GM21529 (cell line): ENCODE results near the gene TMEM80.
A peak's percentile ranks its signal among the peaks of the same experiment; 100 is the strongest.
"Not testable (repeated sequence)": the region's sequence is repeated elsewhere in the genome, so short reads cannot be mapped to it uniquely, and the experiment has no call there.

Experiments
- ATAC-seq: cut with Tn5 transposase; IDR thresholded peaks from one replicate; pipeline ENCODE4 v1.9.1; 2021; ENCODE audit not compliant: unreplicated experiment

Gene TMEM80

GRCh38 chr11:695538-696248 lies at the start of gene TMEM80:
TMEM80 (plus strand) TSS chr11:695816; CDS start chr11:695828, 12 bp downstream.
- peak; percentile 64 for ATAC-seq

DNA sequence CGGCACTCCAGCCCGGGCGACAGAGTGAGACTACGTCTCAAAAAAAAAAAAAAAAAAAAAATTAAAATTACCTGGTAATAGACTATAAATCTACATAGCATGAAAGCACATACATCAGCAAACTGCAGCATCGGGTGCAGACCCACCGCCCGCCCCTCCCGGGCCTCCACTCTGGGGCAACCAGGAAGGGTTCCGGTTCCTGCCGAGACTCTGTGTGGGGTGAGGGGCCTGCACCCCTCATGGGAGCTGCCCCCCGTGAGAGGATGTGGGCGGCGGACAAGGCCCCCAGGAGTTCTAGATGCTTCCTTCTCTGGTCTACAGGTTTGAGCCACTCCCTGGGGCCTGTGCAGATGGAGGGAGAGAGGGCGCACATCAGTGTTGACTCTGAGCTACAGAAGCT lies 49.4 kb upstream of the TMEM80 start:
- no peak for ATAC-seq

- not testable (repeated sequence) for ATAC-seq
Measured at GRCh38 chr11:647672-648158, 47.9 kb upstream of the TMEM80 start.

DNA sequence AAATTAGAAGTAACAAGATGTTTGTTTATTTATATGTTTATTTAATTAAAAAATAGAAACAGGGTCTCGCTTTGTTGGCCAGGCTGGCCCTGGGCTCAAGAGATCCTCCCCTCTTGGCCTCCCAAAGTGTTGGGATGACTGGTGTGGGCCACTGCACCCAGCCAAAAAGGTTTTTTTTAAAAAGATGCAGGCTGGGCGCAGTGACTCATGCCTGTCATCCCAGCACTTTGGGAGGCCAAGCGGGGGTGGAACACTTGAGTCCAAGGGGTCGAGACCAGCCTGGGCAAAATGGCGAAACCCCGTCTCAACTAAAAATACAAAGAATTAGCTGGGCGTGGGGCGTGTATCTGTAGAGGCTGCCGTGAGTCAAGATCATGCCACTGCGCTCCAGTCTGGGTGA lies 45.1 kb upstream of the TMEM80 start:
- ATAC-seq = no peak

DNA sequence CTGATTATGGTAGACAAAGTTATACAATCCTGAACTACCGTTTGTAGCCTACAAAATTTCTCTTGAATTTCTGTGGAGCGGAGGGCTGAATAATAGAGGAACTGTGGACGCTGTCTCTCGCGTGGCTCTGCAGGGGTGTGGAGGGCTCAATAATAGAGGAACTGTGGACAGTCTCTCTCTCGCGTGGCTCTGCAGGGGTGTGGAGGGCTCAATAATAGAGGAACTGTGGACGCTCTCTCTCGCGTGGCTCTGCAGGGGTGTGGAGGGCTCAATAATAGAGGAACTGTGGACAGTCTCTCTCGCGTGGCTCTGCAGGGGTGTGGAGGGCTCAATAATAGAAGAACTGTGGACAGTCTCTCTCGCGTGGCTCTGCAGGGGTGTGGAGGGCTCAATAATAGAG lies 42.5 kb upstream of the TMEM80 start:
- not testable (repeated sequence) for ATAC-seq

- no peak for ATAC-seq
Measured at GRCh38 chr11:653837-654236, 41.8 kb upstream of the TMEM80 start.

GRCh38 chr11:654444-654843 lies 41.2 kb upstream of the TMEM80 start:
- ATAC-seq = not testable (repeated sequence)

- no peak for ATAC-seq
Measured at GRCh38 chr11:655036-655726, 40.4 kb upstream of the TMEM80 start.

GRCh38 chr11:656426-656825 lies 39.2 kb upstream of the TMEM80 start:
- no peak for ATAC-seq

GRCh38 chr11:656866-657265 lies 38.8 kb upstream of the TMEM80 start:
- ATAC-seq = no peak

DNA sequence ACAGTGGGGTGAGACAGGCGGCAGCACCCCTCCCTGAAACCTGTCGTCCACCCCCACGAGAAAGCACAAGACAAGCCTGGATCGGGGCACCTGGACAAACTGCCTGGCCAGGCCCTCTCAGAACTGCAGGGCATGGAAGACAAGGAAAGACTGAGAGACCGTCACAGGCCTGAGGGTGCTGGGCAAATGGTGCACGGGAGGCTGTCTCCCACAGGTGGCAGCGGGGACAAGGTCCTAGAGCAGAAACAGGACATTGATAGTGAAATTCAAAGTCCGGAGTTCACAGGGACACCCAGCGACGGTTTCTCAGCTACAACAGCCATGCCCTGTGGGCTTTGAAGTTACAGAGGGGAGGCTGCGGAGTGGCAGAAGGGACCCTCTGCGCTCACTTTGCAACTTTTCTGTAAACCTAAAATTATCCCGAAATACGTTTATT lies 37.9 kb upstream of the TMEM80 start:
- ATAC-seq = no peak

- no peak for ATAC-seq
Measured at GRCh38 chr11:659532-660085, 36.0 kb upstream of the TMEM80 start.

DNA sequence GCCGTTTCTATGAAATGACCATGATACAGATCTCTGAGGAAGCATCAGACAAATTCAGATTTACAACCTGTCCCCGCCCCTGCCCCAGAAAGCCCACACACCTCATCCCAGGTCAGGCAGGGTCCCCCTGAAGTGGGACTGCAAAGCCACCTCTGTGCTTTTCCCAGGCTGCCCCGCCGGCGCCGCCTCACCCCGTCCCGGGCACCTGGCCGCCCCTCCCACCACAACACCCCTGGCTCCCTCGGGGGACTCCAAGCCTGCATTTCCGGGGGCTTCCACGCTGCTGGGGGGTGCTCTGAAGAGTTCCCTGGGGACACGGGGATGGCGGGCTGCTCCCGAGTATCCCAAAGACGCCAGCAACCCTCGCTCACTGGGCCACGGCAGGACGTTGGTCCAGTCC lies 35.3 kb upstream of the TMEM80 start:
- ATAC-seq = no peak

DNA sequence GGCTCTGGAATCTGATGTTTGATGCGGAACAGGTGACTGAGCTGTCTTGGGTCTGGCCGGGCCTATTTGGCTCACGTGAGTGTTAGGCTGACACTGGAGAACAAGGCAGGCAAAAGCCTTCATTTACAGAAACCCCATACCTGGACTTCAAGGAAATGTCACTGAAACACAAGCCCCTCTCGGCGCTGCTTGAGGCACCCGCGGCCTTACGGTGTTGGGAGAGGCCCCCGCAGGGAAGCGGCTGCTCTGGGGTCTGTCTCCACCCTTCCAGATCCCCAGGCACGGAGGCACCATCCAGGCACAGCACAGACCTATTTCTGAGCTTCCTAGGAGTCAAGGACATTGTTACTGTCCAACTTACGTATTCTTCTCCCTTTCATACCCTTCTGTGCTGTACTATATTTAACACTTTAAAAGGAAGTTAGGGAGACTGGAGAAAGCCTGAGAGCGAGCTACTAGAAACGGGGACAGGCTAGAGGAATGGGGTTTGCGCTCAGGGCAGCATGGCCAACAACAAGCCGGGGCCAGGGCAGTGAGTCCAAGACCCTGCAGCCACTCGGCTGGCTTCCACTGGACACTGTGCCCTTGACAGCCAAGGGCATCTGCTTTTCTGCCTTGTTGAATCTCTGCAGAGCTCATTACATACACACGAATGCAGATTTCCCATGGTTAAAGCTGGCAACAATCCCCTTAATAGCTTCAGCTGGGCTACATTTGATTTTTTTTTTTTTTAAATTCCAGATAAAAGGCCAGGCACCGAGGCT lies 34.8 kb upstream of the TMEM80 start:
- ATAC-seq = no peak

GRCh38 chr11:662689-663274 lies 32.8 kb upstream of the TMEM80 start:
- no peak for ATAC-seq

DNA sequence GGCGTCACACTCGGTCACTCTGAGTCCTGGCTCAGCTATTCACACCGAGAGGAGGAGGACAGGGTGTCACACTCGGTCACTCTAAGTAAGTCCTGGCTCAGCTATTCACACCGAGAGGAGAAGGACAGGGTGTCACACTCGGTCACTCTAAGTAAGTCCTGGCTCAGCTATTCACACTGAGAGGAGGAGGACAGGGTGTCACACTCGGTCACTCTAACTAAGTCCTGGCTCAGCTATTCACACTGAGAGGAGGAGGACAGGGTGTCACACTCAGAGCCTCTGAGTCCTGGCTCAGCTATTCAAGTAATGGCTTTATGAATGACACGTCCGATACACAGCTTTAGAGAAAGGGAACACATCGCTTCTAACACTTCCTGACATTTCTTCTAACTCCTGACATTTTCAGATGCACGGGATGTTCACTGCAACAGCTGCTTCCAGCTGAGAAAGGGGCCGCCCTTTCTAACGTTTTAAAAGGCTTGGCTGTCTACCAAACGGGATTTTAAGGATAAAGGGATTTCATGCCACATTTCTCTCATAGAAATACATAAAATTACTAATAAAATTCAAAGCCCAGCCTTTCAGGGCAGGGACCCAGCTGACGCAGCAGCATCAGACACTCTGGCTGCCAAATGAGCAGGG lies 30.4 kb upstream of the TMEM80 start:
- no peak for ATAC-seq

DNA sequence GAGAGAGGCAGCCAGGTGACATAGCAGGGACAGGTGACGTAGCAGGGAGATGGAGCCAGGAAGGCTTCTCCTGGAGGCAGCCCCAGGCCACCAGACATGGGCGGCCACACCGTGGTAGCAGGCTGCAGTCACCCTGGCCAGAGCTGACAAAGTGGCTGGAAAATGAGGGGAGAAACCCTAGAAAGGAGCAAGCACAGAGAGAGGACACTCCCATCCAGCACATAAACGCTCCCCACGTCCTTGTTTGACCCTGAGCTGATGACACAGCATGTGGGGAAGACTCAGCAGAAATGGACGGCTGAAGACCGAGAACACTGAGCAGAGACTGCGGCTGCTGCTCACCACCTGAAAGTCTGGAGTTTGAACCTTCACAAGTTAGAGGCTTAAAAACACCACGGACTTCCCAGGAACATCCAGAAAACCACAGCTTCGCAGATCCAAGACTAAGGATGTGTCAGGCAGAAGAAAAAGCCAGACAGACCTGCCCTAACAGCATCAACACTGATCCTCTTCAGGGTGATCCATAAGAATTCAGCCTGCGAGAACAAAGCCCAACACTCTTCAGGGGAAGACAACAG lies 29.8 kb upstream of the TMEM80 start:
- no peak for ATAC-seq

- no peak for ATAC-seq
Measured at GRCh38 chr11:673866-674265, 21.8 kb upstream of the TMEM80 start.

DNA sequence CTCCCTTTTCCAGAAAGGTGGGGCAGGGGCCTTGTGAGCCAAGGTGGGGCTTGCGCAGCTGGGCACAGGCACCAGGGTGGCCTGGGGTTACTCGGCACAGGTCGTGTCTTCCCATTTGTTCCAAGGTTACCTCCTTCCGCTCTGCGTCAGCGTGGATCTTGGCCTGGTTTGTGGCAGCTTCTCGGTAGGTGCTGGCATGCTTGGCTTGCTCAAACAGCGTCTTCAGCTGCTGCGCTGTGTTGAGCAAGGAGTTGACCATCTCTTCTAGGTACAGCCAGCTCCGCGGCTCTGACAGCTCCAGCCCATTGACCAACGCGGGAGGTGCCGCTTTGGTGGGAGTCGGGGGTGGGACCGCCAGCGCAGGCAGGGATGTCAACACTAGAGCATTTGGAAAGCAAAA lies 21.2 kb upstream of the TMEM80 start:
- ATAC-seq = no peak

- no peak for ATAC-seq
Measured at GRCh38 chr11:678297-678696, 17.3 kb upstream of the TMEM80 start.
